Liver (tissue), 9 donors: Measurements from ENCODE around the gene GGN. TPM values are rescaled to one million over a fixed set of nuclear protein-coding genes. Genes with fewer than 3 reads are reported as not detected.

ENCODE experiments used
- DNase-seq: peaks from one replicate; pipeline ENCODE4 v3.0.0-alpha.2; 2017; ENCODE audit warnings: low spot score
- H3K27ac ChIP-seq, 2 donors: one replicate each; pipeline ENCODE4 v1.7.0; 2013; ENCODE audit warnings: inconsistent platforms in 2 of 2, low read length in 2 of 2, control low read depth in 1 of 2, low read depth in 1 of 2, mild to moderate bottlenecking in 1 of 2
- H3K27me3 ChIP-seq, 4 donors: one replicate each; pipeline versions ENCODE4 v1.6.1 to v1.7.0; 2013; ENCODE audit warnings: low read length in 3 of 4, inconsistent platforms in 1 of 4, mild to moderate bottlenecking in 1 of 4, moderate library complexity in 1 of 4; ENCODE audit not compliant: control insufficient read depth in 4 of 4, insufficient read depth in 4 of 4
- H3K36me3 ChIP-seq, 4 donors: one replicate each; pipeline versions ENCODE4 v1.6.1 to v1.7.0; 2013; ENCODE audit warnings: low read length in 3 of 4, mild to moderate bottlenecking in 3 of 4, low read depth in 1 of 4, moderate library complexity in 1 of 4; ENCODE audit not compliant: control insufficient read depth in 4 of 4, insufficient read depth in 3 of 4
- H3K4me1 ChIP-seq, 4 donors: one replicate each; pipeline versions ENCODE4 v1.6.1 to v1.7.0; 2013; ENCODE audit warnings: low read length in 3 of 4, mild to moderate bottlenecking in 3 of 4, moderate library complexity in 1 of 4; ENCODE audit not compliant: control insufficient read depth in 4 of 4, insufficient read depth in 4 of 4
- H3K4me3 ChIP-seq, 3 donors: one replicate each; pipeline versions ENCODE4 v1.6.1 to v1.7.0; 2013; ENCODE audit warnings: low read length in 3 of 3, control low read depth in 1 of 3, low read depth in 1 of 3, mild to moderate bottlenecking in 1 of 3
- H3K9ac ChIP-seq, 2 donors: one replicate each; pipeline ENCODE4 v1.7.0; 2013; ENCODE audit warnings: low read length in 2 of 2, mild to moderate bottlenecking in 2 of 2, moderate library complexity in 2 of 2, control low read depth in 1 of 2, low read depth in 1 of 2
- H3K9me3 ChIP-seq, 4 donors: one replicate each; pipeline versions ENCODE4 v1.6.1 to v1.7.0; 2013; ENCODE audit warnings: low read length in 3 of 4; ENCODE audit not compliant: control insufficient read depth in 4 of 4
- EGR1 ChIP-seq, 2 donors: IDR thresholded peaks; 2 replicates each; pipeline ENCODE4 v1.6.1; 2016 to 2018; ENCODE audit warnings: antibody characterized with exemption in 2 of 2, low read depth in 2 of 2
- FOXA1 ChIP-seq: IDR thresholded peaks from 2 replicates; pipeline ENCODE4 v1.6.1; 2016; ENCODE audit warnings: antibody characterized with exemption
- FOXA2 ChIP-seq: IDR thresholded peaks from 2 replicates; pipeline ENCODE4 v1.6.1; 2016; ENCODE audit warnings: antibody characterized with exemption
- GABPA ChIP-seq, 2 donors: IDR thresholded peaks in 1 of 2; conservative IDR thresholded peaks in 1 of 2; 2 replicates each; pipeline ENCODE4 v1.6.1; 2016; ENCODE audit warnings: antibody characterized with exemption in 2 of 2, mild to moderate bottlenecking in 1 of 2, moderate library complexity in 1 of 2
- HNF4A ChIP-seq, 2 donors: conservative IDR thresholded peaks; 2 replicates each; pipeline ENCODE4 v1.6.1; 2016; ENCODE audit warnings: antibody characterized with exemption in 2 of 2, mild to moderate bottlenecking in 2 of 2
- HNF4G ChIP-seq: IDR thresholded peaks from 2 replicates; pipeline ENCODE4 v1.6.1; 2016; ENCODE audit warnings: antibody characterized with exemption
- JUND ChIP-seq, 2 donors: IDR thresholded peaks; 2 replicates each; pipeline ENCODE4 v1.6.1; 2016; ENCODE audit warnings: antibody characterized with exemption in 2 of 2
- NR2F2 ChIP-seq: IDR thresholded peaks from 2 replicates; pipeline ENCODE4 v1.6.1; 2016; ENCODE audit warnings: antibody characterized with exemption
- RAD21 ChIP-seq, 2 donors: IDR thresholded peaks; 2 replicates each; pipeline ENCODE4 v1.6.1; 2016; ENCODE audit warnings: antibody characterized with exemption in 2 of 2, mild to moderate bottlenecking in 2 of 2
- RXRA ChIP-seq, 2 donors: IDR thresholded peaks; 2 replicates each; pipeline ENCODE4 v1.6.1; 2017 to 2018; ENCODE audit warnings: antibody characterized with exemption in 2 of 2, mild to moderate bottlenecking in 1 of 2
- SP1 ChIP-seq: IDR thresholded peaks from 2 replicates; pipeline ENCODE4 v1.6.1; 2018; ENCODE audit warnings: antibody characterized with exemption, mild to moderate bottlenecking
- TAF1 ChIP-seq: conservative IDR thresholded peaks from 2 replicates; pipeline ENCODE4 v1.6.1; 2016; ENCODE audit warnings: antibody characterized with exemption, mild to moderate bottlenecking
- YY1 ChIP-seq: IDR thresholded peaks from 2 replicates; pipeline ENCODE4 v1.6.1; 2016; ENCODE audit warnings: antibody characterized with exemption, mild to moderate bottlenecking
- WGBS: extraction: QIAGEN DNeasy Blood & Tissue Kit; methylation state at CpG from one replicate; pipeline ENCODE4 v1.1.7; 2013; 5-methylcytosine and 5-hydroxymethylcytosine counted together
- polyA plus RNA-seq, 2 donors: library from polyadenylated mRNA; stranded (reverse) in 1 of 2; unstranded in 1 of 2; fragments of 200-250 nt in 1 of 2; fragments of >200 nt in 1 of 2; fragmentation: Nextera tagmentation in 1 of 2; extraction: Ambion mirVana in 1 of 2; gene quantifications; one replicate each; pipeline versions ENCODE4 v1.2.1 to v1.2.3, GENCODE V29; 2013 to 2015
- total RNA-seq, 2 donors: library from RNA; depleted of rRNA; stranded (reverse); fragments of >200 nt; gene quantifications; one replicate each; pipeline ENCODE4 v1.2.3, GENCODE V29; 2014
- TF ChIP-seq, protein P1 (sequence below): fragments of 150-350 bp; IDR thresholded peaks from 2 replicates; pipeline ENCODE4 v1.5.1; 2017; ENCODE audit warnings: improper control_type of control experiment, low read depth, low read length; ENCODE audit not compliant: missing input control
- TF ChIP-seq, protein P2 (sequence below): IDR thresholded peaks from 2 replicates; pipeline ENCODE4 v1.6.1; 2016; ENCODE audit warnings: antibody characterized with exemption
- TF ChIP-seq, protein P3 (sequence below): IDR thresholded peaks from 2 replicates; pipeline ENCODE4 v1.6.1; 2016; ENCODE audit warnings: antibody characterized with exemption
- TF ChIP-seq, protein P4 (sequence below): IDR thresholded peaks from 2 replicates; pipeline ENCODE4 v1.6.1; 2016; ENCODE audit warnings: antibody characterized with exemption
- TF ChIP-seq, protein P5 (sequence below): IDR thresholded peaks from 2 replicates; pipeline ENCODE4 v1.6.1; 2016; ENCODE audit warnings: antibody characterized with exemption, mild to moderate bottlenecking
- donor health status: healthy.
- donor health status: healthy.
- donor health status: healthy.
- donor health status: healthy.
- donor health status: healthy.

GGN gene
- total and polyA plus RNA-seq, 4 donors: not detected

DNA sequence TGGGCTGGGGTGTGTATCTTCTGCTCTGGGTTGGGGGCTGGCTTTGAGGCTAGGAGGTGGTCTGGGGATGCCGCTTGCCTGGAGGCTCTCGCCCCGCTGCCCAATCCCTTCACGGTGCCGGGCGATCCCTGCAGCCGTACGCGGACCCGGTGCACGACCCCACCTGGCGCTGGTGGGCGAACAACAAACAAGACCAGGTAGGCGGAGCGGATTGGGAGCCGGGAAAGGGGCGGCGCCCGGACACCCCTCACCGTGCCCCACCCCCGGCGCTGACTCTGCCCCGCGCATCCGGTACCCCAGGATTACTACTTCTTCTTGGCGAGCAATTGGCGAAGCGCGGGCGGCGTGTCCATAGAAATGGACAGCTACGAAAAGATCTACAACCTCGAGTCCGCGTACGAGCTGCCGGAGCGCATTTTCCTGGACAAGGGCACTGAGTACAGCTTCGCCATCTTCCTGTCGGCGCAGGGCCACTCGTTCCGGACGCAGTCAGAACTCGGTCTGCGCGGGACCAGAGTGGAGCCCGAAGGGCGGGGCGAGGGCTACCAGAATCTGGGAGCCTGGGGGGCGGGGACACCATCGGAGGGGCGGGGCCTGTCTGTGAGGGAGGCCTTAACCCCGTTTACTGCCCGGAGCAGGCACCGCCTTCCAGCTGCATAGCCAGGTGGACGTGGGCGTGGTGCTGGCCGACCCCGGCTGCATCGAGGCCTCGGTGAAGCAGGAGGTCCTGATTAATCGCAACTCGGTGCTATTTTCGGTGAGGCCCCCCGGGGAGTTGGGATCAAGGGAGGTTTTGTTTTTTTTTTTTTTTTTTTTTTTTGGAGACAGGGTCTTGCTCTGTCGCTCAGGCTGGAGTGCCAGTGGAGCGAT lies 25.5 kb downstream of the GGN start:
- H3K27me3 ChIP-seq: peaks cover 0 to 6% (median 3%) of the 10 kb centered on the region in 4 donors
- TF ChIP-seq JUND (IDR thresholded peaks at IDR 0.05): no peak
- no peak for TF ChIP-seq YY1
- TF ChIP-seq TAF1: no peak
- no peak for TF ChIP-seq HNF4A (conservative IDR thresholded peaks at IDR 0.05)
- TF ChIP-seq RXRA (IDR thresholded peaks at IDR 0.05): no peak
- TF ChIP-seq, protein P1, sequence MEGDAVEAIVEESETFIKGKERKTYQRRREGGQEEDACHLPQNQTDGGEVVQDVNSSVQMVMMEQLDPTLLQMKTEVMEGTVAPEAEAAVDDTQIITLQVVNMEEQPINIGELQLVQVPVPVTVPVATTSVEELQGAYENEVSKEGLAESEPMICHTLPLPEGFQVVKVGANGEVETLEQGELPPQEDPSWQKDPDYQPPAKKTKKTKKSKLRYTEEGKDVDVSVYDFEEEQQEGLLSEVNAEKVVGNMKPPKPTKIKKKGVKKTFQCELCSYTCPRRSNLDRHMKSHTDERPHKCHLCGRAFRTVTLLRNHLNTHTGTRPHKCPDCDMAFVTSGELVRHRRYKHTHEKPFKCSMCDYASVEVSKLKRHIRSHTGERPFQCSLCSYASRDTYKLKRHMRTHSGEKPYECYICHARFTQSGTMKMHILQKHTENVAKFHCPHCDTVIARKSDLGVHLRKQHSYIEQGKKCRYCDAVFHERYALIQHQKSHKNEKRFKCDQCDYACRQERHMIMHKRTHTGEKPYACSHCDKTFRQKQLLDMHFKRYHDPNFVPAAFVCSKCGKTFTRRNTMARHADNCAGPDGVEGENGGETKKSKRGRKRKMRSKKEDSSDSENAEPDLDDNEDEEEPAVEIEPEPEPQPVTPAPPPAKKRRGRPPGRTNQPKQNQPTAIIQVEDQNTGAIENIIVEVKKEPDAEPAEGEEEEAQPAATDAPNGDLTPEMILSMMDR: no peak
- no peak for TF ChIP-seq SP1
- TF ChIP-seq NR2F2: no peak
- TF ChIP-seq GABPA (IDR thresholded peaks at IDR 0.05 in 1 of 2, conservative IDR thresholded peaks at IDR 0.05 in 1 of 2): no peak
- no peak for TF ChIP-seq EGR1 (IDR thresholded peaks at IDR 0.05; ENCODE audit: low read depth in 2 of 2)
- TF ChIP-seq FOXA2: no peak
- TF ChIP-seq, protein P2, sequence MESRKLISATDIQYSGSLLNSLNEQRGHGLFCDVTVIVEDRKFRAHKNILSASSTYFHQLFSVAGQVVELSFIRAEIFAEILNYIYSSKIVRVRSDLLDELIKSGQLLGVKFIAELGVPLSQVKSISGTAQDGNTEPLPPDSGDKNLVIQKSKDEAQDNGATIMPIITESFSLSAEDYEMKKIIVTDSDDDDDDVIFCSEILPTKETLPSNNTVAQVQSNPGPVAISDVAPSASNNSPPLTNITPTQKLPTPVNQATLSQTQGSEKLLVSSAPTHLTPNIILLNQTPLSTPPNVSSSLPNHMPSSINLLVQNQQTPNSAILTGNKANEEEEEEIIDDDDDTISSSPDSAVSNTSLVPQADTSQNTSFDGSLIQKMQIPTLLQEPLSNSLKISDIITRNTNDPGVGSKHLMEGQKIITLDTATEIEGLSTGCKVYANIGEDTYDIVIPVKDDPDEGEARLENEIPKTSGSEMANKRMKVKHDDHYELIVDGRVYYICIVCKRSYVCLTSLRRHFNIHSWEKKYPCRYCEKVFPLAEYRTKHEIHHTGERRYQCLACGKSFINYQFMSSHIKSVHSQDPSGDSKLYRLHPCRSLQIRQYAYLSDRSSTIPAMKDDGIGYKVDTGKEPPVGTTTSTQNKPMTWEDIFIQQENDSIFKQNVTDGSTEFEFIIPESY: no peak
- H3K36me3 ChIP-seq: no peaks in the 10 kb centered on the region
- peak overlapping the region in 2 of 3 donors; percentile 1 to 46 for H3K4me3 ChIP-seq
- peaks cover 0 to 8% (median 0%) of the 10 kb centered on the region in 4 donors for H3K4me1 ChIP-seq
- DNase-seq: peak; percentile 69
- no peak overlapping the region for H3K9ac ChIP-seq
- H3K9me3 ChIP-seq: no peaks in the 10 kb centered on the region
- WGBS: 6% methylated on average over 68 of the region's 68 CpGs
- H3K27ac ChIP-seq: peak overlapping the region in 1 of 2 donors; percentile 46

DNA sequence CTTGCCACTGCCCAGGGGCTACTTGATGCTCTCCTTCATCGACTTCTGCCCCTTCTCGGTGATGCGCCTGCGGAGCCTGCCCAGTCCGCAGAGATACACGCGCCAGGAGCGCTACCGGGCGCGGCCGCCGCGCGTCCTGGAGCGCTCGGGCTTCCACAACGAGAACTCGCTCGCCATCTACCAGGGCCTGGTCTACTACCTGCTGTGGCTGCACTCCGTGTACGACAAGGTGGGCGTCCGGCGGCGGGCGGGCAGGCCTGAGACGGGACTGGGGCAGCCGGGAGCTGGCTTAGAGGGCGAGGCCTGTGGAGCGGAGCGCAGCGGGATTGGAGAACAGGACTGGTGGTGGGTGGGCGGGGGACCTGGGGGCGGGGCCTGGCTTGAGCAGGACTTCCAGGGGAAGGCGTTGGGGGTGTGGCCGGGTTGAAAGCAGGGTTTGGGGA lies 26.2 kb downstream of the GGN start:
- Histone ChIP-seq H3K27me3 (peaks cover 0 to 6% (median 3%) of the 10 kb centered on the region in 4 donors), H3K4me3 (peak overlapping the region in 2 of 3 donors; percentile 40 to 46), H3K27ac (no peak overlapping the region), H3K9ac (no peak overlapping the region), H3K36me3 (no peaks in the 10 kb centered on the region), H3K4me1 (peaks cover 0 to 8% (median 0%) of the 10 kb centered on the region in 4 donors), H3K9me3 (no peaks in the 10 kb centered on the region)
- WGBS: 1% methylated on average over 37 of the region's 37 CpGs
- TF ChIP-seq, protein P3, sequence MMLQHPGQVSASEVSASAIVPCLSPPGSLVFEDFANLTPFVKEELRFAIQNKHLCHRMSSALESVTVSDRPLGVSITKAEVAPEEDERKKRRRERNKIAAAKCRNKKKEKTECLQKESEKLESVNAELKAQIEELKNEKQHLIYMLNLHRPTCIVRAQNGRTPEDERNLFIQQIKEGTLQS: no peak
- TF ChIP-seq EGR1 (IDR thresholded peaks at IDR 0.05; ENCODE audit: low read depth in 2 of 2) (no peak), TAF1 (no peak), RAD21 (IDR thresholded peaks at IDR 0.05) (no peak), FOXA2 (no peak), HNF4G (no peak), HNF4A (conservative IDR thresholded peaks at IDR 0.05) (no peak), FOXA1 (no peak), GABPA (IDR thresholded peaks at IDR 0.05 in 1 of 2, conservative IDR thresholded peaks at IDR 0.05 in 1 of 2) (no peak), YY1 (no peak), JUND (IDR thresholded peaks at IDR 0.05) (no peak), SP1 (no peak)
- TF ChIP-seq, protein P4, sequence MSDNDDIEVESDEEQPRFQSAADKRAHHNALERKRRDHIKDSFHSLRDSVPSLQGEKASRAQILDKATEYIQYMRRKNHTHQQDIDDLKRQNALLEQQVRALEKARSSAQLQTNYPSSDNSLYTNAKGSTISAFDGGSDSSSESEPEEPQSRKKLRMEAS: no peak
- TF ChIP-seq, protein P5, sequence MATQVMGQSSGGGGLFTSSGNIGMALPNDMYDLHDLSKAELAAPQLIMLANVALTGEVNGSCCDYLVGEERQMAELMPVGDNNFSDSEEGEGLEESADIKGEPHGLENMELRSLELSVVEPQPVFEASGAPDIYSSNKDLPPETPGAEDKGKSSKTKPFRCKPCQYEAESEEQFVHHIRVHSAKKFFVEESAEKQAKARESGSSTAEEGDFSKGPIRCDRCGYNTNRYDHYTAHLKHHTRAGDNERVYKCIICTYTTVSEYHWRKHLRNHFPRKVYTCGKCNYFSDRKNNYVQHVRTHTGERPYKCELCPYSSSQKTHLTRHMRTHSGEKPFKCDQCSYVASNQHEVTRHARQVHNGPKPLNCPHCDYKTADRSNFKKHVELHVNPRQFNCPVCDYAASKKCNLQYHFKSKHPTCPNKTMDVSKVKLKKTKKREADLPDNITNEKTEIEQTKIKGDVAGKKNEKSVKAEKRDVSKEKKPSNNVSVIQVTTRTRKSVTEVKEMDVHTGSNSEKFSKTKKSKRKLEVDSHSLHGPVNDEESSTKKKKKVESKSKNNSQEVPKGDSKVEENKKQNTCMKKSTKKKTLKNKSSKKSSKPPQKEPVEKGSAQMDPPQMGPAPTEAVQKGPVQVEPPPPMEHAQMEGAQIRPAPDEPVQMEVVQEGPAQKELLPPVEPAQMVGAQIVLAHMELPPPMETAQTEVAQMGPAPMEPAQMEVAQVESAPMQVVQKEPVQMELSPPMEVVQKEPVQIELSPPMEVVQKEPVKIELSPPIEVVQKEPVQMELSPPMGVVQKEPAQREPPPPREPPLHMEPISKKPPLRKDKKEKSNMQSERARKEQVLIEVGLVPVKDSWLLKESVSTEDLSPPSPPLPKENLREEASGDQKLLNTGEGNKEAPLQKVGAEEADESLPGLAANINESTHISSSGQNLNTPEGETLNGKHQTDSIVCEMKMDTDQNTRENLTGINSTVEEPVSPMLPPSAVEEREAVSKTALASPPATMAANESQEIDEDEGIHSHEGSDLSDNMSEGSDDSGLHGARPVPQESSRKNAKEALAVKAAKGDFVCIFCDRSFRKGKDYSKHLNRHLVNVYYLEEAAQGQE: no peak
- TF ChIP-seq, protein P1: no peak
- DNase-seq: peak; percentile 66
